ENCODE measurements around the gene CACFD1.

CACFD1 gene

DNA sequence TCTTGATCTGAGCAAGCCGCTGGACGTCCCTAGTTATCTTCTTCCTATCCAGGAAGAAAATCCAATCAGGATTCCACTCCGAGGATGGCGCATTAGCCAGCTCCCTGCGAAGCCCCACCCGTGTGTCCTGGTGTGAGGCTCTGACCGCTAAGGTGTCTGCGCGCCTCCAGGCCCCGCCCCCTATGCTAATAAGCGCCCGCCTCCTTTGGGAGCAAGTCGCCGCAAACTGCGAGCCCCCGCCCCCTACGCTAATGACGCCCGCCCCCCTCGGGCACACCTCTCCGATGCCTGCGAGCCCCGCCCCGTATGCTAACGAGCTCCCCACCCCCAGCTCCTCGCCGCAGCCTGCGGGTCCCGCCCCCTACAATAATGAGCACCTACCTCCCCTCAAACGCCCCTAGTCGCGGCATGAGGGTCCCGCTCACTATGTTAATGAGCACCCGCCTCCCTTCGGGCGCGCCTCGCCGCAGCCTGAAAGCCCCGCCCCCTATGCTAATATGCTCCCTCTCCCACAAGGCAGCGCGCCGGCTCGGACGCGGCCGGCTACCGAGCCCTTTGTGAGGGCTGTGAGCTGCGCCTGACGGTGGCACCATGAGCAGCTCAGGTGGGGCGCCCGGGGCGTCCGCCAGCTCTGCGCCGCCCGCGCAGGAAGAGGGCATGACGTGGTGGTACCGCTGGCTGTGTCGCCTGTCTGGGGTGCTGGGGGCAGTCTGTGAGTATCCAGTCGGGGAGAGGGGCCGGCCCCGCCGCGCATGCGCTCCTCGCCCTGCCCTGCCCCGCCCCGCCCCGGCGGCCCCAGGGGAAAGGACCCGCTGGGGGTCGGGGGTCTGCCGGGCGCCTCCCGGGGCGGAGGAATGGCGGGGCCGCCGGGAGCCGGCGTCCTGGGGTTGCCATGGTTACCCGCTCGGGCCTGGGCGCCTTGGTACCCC is at the start of gene CACFD1:
CACFD1 (plus strand) TSS at position 503 of the 929 bp plus-strand sequence; CDS start at position 592, 89 bp downstream.
- peak; percentile 99 for DNase-seq

DNA sequence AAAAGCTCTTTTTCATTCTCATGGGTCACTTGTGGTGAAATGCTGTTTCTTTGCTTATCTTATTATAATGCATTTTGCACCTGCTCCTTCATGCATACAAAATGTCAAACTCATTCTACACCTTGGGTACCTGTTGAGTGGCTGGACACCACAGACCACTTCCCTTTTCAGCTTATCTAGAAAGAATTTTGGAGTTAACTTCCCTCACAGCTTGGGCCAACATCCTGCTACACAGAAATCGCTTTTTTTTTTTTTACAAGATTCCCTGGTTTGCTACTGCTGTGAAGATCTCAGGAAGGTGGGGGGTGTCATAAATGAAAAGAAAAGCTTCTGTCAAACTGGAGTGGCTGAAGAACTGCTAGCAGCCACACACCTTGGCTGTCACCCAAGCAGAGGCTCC is 44.6 kb upstream of the CACFD1 start:
- DNase-seq: no peak

DNA sequence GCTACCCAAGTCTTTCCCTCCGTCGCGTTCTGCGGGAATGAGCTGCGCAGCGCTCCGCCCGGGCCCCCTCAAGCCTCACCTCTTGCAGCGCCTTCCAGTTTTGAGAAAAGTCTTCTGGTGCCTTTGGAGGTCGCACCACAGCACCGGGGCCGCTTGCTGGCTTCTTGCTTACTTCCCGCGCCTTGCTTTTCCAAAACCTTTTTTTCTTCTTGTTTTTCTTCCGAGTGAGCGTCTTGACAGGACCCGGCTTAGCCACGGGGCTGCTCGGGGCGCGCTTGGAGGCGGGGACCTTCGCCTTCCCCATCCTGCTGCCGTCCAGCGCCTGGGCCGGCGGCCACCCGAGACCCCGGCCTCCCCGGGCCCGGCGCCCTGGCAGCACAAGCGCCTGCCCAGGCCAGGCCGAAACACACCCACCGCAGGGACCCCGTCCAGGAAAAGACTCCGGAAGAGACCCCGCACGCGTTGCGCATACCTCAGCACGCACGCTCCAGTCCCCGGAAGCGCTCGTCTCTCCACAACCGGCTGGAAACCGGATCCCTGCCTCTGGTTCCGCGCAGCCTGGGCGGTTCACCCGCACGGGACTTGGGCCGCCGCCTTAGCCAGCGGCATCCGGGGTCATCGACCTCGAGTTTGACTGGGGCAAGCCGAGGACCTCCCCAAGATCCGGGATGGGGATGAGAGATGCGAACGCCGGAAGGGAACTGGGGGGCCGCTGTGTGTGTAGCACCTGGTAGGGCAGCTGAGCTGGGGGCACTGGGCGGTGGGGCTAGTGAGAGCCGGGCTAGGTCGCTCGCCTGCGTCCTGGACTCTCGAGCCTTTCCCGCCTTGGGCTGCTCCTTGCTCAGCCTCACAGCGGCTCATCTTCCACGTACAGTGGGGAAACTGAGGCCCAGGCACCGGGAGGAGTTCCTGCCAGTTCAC is 42.0 kb upstream of the CACFD1 start, which contains the start of gene REXO4:
REXO4 (minus strand) TSS at position 470 of the 921 bp plus-strand sequence; CDS start at position 304, 166 bp downstream.
- DNase-seq: peak; percentile 87

DNA sequence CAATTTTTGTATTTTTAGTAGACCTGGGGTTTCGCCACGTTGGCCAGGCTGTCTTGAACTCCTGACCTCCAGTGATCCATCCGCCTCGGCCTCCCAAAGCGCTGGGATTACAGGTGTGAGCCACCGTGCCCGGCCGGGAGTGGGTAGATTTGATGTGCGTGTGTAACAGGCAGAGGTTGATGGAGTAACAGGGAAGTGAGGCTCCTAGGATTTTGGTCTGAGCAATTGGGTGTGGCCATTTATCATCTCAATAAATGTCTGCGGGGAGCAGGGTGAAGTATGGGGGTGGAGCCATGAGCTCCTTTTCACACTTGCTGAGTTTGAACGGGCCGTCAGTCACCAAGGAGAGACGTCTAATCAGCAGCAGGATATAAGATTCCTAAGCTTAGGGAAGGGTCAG is 40.8 kb upstream of the CACFD1 start:
- no peak for DNase-seq

DNA sequence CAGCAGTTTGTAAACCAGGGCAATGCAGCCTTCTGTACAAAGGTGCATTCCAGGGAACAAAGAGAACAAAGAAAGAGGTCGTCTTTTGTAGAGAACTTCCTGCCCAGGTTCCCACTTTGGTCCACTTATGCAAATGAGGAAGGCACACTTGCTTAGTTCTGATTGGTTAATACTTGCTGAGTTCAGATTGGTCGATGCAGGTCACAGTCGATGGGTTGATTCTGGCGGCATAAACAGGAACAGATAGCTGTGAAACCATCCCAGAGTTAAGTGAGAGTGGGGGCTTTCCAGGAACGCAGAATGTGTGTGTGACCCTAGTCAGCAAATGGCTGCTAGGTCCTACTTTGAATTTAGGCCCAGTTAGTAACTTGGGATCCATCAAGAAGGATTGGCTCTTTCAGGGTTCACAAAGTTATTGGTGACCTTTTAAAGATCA is 39.4 kb upstream of the CACFD1 start:
- no peak for DNase-seq

DNA sequence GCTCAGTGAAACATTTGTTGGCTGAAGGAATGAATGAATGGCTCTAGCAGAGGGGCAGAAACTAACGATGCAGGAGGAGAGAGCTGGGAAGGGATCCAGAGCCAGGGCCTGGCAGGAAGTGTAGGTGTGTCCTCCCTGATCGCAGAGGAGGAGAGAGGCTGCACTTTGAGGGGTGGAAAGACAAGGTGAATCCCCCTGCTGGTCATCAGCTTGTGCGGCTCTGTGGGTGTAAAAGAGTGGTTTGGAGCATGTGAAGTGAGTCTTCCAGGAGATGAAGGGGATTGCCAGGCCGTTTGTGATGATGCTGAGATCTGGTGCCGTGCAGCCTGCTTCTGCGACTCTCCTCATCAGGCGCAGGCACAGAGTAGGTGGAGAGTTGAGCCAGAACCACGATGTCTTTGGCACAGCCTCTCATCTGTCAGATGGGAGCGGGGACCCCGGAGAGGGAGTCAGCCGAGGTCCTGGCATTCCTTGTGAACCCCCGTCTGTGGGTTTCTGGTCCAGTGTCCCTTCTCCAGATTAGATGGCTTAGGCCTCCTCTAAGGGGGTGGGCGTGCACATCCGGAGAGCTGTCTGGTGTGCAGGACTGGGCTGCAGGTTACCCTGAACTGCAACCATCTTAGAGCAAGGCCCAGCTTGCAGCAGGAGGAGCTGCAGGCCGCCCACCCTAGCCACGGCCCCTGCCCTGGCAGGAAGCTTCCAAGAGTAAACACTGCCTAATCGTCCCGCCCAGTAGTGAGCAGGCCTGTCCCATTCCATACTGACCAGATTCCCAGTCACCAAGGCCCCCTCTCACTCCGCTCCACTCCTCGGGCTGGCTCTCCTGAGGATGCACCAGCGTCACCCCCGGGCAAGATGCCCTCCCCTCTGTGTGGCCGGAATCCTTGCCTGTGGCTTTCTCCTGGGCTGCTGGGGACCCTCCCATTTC is 37.9 kb upstream of the CACFD1 start, which contains the start of gene ADAMTS13:
ADAMTS13 (plus strand) TSS at position 753 of the 928 bp plus-strand sequence; CDS start at position 830, 77 bp downstream.
- DNase-seq: no peak

DNA sequence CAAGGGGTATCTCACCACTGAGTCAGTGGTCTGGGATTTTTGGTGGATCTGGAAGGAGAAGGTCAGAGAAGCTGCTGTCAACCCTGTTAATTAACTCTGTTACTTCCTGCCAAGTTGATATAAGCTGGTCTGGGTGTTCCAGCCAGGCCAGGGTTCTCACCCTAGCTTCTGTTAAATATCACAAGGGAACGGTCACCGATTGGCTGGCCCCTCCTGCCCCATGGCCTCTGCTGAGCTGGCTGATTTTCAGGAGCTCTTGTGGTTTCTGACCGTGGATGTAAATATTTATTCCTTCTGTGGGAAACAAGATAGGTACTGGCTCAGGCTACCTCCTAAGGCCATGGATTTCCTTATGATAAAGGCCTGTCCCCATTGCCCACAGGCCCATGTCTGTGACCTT is 36.6 kb upstream of the CACFD1 start:
- no peak for DNase-seq

DNA sequence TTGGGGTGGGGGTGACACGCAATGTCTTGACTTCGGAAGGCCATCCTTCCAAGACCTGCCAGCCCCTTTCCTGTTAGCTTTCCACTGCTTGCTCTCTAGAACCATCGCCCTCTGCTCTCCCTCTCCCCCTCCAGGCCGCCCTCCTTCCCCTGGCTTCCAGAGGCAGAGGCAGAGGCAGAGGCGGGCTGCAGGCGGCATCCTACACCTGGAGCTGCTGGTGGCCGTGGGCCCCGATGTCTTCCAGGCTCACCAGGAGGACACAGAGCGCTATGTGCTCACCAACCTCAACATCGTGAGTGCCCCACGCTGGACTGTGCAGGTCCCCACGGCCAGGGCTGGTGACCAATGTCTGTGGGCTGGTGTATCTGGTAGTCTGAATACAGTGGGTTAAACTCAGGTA is 35.6 kb upstream of the CACFD1 start:
- DNase-seq: no peak

DNA sequence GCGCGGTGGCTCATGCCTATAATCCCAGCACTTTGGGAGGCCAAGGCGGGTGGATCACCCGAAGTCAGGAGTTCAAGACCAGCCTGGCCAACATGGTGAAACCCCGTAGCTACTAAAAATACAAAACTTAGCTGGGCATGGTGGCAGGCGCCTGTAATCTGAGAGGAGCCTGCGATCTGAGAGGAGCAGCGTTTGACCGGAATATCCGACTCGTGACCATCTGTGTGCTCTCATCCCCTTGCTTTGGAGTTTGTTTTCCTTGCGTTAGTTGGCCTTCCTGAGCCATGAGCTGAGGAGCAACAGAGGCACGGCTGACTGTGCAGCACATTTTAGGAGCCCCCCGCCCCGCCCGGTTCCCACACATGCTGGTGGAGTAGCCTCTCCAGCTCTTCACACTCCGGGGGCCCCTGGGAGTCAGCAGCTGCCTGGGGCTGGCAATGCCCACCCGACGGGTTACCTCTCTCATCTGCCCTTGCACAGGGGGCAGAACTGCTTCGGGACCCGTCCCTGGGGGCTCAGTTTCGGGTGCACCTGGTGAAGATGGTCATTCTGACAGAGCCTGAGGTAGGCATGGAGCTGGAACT is 34.6 kb upstream of the CACFD1 start:
- DNase-seq: no peak

DNA sequence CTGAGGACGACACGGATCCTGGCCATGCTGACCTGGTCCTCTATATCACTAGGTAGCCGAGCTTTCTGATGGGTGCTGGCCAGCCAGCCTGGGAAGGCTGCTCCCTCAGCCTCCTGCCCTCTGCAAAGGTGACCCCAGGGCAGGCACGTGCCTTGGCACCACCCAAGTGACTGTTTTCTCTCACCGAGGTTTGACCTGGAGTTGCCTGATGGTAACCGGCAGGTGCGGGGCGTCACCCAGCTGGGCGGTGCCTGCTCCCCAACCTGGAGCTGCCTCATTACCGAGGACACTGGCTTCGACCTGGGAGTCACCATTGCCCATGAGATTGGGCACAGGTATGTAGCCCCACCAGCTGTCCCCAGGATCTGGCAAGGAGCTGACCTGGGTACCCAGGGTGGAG is 33.8 kb upstream of the CACFD1 start:
- no peak for DNase-seq

DNA sequence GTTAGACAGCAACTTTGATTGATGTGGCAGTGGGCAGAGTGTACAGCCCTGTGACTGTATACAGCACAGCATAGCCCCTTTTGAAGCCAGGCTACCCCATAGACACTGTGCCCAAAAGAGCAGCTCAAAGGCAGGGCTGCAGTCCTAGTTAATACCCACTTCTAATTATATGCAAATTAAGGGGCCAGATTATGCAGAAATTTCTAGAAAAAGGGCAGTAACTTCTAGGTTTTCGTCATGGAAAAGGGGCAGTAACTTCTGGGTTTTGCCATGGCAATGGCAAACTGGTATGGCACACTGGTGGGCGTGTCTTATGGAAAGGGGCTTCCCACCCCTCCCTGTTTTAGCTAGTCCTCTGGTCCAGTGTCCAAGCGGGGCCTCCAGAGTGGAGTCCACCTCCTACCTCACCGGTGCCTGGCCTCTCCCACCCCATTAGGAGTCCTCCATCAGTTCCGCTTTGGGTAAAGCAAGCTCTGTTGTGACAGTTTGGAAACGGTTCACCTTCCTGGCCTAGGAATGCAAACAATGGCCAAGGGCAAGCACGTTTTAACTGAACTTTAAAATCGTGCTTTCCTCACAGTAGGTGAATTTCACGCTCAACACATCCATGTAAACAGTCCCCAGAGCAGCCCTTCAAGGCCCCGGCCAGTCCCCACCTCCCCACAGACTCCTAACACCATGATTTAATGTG is 32.0 kb upstream of the CACFD1 start:
- no peak for DNase-seq

DNA sequence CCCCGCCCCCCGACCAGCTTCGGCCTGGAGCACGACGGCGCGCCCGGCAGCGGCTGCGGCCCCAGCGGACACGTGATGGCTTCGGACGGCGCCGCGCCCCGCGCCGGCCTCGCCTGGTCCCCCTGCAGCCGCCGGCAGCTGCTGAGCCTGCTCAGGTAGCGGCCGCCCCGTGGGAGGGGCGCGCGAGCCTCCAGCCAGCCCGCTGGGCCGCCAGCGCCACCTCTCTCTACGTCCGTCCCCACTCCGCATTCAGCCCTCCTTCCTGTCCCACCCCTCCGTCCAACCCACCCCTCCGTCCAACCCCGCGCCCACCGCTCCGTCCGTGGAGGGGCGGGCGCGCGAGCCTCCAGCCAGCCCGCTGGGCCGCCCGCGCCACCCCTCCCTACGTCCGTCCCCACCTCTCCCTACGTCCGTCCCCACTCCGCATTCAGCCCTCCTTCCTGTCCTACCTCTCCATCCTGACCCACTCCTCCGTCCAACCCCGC is 31.1 kb upstream of the CACFD1 start:
- peak; percentile 49 for DNase-seq

DNA sequence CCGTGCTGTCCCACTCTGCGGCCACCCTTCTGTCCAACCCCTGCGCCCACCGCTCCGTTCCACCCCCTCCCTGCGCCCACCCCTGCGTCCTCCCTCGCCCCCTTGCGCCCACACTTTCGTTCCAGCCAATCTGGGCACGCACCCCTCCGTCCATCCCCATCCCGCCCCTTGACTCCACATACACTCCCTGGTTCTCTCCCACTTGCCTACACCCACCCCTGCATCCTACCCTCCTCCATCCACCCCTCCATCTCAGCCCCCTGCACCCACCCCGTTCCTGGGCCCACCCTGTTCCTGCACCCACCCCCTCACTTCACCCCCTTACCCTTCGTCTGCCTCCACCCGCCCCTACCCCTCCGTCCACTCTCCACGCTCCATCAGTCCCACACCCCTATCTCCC is 30.6 kb upstream of the CACFD1 start:
- DNase-seq: no peak

DNA sequence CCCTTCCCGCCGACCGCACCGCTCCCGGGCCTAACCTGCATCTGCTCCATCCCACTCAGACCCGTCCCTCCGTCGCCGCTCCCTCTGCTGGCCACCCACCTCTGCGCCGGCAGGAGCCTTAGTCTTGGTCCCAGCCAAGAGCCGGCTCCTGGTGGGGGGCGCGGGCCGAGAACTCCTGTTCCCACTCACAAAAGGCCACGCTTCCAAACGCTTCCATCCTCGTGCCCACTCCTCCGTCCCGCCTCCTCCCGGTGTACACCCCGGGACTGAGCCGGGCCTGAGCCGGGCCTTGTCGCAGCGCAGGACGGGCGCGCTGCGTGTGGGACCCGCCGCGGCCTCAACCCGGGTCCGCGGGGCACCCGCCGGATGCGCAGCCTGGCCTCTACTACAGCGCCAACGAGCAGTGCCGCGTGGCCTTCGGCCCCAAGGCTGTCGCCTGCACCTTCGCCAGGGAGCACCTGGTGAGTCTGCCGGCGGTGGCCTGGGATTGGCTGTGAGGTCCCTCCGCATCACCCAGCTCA is 30.1 kb upstream of the CACFD1 start:
- DNase-seq: peak; percentile 4

DNA sequence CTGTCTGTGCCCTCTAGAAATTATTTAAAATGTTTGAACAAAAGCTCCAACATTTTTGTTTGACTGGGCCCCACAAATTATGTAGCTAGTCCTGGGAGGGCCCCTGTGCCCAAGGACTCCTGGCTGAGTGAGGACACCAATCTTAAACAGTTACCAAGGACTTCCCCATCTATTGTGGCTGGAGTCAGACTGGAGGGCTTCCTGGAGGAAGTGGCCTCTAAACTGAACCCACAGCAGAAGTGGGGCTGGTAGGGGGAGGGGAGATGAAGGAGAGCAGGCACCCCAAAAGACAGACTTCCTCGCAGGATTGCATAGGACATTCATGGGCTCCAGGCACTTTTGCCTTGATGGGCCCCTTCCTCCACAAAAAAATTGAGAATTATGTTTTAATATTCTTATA is 29.5 kb upstream of the CACFD1 start:
- no peak for DNase-seq

DNA sequence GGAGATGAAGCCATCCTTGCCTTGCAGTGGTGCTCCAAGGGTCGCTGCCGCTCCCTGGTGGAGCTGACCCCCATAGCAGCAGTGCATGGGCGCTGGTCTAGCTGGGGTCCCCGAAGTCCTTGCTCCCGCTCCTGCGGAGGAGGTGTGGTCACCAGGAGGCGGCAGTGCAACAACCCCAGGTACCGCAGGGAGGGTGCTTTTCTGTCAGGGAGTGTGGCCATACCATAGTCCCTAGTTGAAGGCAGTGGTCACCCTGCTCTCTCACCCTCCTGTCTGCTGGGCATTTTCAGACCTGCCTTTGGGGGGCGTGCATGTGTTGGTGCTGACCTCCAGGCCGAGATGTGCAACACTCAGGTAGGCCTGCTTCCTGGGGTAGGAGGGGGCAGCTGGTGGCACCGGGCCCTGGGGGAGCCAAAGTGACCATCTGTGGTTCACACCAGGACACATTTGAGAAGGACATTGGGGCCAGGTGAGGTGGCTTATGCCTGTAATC is 26.4 kb upstream of the CACFD1 start:
- no peak for DNase-seq

DNA sequence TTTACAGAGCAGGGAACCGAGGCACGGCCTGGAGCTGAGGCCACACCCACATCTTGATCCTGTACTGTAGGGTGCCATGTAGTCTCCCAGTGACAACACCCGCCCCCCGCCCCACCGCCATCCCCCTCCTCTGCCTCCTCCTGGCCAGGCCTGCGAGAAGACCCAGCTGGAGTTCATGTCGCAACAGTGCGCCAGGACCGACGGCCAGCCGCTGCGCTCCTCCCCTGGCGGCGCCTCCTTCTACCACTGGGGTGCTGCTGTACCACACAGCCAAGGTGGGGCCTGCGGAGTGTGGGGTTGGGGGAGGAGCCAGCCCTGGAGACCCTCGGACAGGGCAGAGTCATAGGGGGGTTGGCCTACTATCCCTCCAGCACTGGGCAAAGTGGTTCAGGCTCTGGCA is 23.1 kb upstream of the CACFD1 start:
- DNase-seq: no peak

DNA sequence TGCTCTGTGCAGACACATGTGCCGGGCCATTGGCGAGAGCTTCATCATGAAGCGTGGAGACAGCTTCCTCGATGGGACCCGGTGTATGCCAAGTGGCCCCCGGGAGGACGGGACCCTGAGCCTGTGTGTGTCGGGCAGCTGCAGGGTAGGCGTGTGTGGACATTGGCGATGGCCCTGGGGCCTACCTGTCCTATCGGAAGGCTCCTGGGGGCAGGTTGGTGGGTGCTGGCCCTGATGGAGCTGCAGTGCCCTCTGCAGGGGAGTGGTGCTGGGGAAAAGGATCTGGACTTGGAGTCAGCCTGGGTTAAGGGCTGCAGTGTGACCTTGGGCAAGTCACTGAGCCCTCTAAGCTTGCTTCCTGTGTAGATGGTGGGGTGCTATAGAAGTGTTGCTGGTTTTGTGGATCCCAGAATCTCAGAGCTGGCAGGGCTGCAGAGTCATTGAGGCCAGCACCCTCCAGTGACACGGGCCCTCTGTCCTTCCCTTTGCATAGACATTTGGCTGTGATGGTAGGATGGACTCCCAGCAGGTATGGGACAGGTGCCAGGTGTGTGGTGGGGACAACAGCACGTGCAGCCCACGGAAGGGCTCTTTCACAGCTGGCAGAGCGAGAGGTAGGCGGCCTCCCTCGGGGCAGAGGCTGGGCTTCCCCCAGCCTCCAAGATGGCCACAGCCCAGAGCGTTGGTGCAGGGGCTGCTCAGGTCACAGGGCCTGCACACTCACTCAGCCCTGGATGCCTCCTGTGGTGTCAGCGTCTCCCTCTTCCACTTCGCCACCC is 21.8 kb upstream of the CACFD1 start:
- DNase-seq: no peak

DNA sequence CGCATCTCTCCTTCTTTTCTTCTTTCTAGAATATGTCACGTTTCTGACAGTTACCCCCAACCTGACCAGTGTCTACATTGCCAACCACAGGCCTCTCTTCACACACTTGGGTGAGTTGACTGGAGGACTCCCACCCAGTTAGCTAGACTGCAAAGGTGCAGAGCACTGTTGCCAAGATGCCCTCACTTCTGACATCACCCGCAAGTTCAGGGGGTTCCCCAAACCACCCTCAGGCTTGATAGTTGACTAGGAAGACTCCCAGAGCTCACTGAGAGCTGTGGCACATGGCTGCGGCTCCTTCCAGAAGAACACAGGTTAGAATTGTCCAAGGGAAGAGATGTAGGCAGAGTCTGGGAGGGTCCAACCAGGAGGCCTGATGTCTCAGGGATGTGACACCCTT is 20.4 kb upstream of the CACFD1 start:
- DNase-seq: no peak

DNA sequence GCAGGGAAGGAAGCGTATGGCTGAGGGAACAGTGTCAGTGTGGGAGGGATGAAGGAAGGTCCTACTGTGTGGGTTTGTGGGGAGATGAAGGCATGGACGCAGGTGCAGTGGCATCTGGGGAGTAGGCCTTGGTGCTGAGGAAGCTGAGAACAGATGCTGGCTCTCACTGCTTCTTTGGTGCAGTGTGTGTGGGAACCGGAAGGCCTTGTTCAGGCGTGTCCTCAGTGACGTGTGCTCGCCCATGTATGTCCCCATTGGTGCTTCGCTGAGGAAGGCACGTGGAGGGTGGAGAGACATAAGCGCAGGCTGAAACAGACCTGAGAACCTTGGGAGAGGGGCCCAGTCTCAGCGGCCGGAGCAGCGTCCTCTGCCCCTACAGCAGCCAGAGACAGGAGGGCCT is 18.9 kb upstream of the CACFD1 start:
- no peak for DNase-seq

Measured in NCI-H345 (cell line).